Measurements from ENCODE around the gene TUBA3C.
"Not testable (repeated sequence)": the region's sequence is repeated elsewhere in the genome, so short reads cannot be mapped to it uniquely, and the experiment has no call there.

TUBA3C gene
- total RNA-seq = 0 reads per million in 3 experiments

DNA sequence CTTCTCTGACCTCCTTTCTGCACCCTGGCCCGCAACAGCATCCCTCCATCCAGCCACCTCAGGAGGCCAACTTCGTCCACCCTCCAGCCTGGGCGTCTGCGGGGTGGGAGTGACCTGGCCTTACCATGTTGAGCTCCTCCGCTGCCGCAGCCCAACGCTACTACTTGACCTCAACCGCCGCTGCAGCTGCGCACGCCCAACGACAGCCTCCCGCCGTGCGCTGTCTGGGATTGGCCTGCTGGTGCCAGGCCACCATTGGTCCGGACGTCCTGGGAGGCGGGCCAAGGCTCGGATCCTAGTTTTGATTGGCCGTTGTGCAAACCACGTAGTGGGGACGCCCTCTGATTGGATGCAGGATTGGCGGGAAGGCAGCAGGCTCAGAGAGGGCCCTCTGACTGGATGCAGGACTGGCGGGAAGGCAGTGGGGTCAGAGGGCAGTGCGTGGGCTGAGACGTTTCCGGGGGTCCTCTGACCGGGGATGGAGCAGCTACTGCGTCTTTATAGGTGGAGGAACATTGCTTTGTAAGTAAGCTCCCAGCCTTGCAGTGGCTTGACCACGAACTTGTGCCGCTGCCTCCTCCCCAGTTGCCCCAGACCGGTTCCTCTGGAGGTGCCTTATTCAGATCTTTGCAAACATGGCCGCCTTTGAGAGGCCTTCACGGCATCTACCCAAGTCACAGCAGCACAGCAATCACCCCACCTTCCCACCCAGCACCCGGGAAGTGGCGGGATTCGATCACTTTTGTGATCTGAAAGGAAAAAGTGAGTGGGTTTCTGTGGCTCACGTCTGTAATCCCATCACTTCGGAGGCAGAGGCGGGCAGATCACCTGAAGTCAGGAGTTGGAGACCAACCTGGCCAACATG is at the start of gene TUBA3C:
Gene TUBA3C, minus strand, starts transcription at position 204 of the 865 bp plus-strand sequence. Its CDS starts 77 bp downstream, at position 127.
- DNase-seq = no peak

DNA sequence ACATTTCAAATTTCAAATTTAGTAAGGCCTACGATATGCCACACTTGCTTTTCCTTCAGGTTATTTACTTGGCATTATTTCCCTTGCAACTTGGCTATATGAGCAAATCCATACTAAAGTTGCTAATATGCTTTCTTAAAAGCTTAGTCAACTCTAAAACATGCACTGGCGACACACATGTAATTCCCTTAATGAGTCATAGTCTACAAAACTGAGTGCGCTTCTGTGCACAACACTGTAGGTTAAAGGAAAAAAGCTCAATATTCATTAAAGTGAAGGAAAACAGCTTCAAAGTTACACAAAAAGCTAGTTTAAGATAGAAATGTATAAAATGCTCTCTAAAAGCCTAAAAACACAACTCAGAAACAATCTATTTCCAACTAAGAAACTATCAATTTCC is 25.8 kb upstream of the TUBA3C start:
- DNase-seq = not testable (repeated sequence)

DNA sequence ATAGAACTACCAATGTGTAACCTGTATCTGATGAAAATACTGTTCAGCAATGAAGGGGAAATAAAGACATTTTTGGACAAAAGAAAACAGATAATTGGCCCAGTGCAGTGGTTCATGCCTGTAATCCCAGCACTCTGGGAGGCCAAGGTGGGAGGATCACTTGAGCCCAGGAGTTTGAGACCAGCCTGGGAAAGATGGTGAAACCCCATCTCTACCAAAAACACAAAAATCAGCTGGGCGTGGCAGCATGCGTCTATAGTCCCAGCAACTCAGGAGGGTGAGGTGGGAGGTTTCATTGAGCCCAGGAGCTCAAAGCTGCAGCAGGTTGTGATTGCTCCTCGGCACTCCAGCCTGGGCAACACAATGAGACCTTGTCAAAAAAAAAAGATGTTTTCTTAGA is 11.0 kb upstream of the TUBA3C start:
- not testable (repeated sequence) for DNase-seq

DNA sequence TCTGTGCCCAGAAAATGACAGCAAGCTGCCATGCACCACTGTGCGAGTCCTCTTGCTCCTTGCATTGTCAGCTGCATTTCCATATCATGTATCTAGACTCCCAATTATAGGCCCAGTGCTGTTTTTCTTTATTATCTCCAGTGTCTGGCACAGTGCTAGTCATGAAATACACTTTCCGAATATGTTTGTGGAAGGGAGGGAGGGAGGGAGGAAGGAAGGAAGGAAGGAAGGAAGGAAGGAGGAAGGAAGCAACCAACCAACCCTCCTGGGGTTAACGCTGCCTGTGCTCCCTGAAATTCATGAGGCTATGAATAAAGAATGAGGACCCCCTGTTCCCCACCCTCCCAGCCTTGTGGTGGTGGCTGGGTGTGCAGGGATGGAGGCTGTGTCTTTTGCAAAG is 8.3 kb upstream of the TUBA3C start:
- DNase-seq = not testable (repeated sequence)

DNA sequence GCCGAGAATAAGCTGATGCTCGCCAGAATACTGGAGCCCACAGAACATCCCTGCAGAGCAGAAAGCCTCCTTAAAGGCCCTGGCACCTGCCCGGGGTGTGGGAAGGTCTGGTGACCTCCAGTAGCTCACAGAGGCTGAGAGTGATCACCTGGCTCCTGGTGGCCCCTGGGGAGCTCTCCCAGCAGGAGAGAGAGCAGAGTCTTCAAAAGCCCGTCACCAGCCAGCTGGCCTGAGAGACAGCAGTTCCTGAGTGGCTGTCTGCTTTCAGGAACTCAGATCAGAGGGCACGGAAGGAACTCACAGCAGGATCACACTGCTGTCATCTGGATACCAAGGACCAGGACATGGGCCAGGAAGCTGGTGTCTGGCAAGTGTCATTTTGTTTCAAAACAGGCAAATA is 7.7 kb upstream of the TUBA3C start:
- DNase-seq = not testable (repeated sequence)

DNA sequence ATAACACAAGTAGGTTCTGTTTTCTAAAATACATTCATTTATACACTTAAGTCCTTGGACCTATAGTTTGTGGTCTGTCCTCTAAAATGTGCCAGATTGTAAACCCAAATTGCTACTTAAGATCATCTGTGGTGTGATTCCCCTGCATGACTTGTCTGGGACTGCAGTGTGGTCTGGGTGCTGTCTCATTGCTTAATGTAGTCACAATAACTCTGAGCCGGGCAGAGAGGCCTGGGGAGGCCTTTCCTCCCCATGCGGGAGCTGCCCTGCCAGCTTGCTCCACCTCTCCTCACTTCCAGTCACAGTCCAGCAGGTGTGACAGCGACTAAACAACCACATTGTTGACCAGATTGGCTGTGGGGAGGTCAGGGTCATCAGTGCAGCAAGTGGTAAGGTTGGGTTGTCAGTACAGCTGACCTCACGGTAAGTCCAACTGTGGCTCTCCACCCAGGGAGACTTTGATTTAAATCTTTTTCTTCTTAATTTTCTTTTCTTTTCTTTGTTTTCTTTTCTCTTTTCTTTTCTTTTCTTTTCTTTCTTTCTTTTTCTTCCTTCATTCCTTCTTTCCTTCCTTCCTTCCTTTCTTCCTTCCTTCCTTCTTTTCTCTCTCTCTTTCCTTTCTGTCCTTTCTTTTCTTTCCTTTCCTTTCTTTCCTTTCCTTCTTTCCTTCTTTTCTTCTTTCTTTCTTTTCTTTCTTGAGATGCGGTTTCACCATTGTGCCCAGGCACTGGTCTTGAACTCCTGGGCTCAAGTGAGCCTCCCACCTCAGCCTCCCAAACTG is 4.4 kb upstream of the TUBA3C start:
- no peak for DNase-seq

DNA sequence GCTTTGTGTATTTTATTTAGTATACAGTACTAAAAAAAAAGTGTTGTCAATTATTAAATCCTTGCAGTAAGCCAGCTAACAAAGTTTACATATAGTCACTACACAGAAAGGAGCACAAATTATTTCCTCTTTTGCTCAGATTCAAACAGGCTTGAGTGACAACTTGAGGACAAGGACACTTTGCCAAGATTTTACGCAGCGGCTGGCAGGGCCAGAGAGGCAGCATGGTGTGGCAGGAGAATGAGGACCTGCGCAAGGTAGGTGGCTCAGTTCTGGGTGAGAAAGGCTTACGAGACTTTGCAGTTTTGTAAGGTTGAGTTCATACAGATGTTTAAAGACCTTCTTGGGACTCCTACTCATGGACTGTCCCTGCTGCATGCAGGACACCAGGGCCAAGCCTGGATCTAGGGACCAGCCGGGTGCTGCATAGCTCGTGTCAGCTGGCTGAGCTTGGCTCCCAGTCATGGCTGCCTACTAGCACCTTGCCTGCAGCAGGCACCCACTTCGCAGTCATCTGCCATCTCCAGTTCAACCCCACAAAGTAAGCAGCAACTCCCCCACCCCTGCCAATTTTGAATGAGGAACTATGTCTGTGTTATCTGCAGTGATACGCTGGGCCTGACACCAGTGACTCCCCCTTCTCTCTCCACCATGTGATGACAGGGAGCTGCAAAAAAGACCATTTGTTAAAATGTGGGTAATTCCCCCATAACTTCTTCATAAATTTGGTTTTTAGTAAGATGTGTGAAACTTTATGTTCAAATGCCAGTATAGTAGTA is 3.7 kb upstream of the TUBA3C start:
- DNase-seq = no peak

DNA sequence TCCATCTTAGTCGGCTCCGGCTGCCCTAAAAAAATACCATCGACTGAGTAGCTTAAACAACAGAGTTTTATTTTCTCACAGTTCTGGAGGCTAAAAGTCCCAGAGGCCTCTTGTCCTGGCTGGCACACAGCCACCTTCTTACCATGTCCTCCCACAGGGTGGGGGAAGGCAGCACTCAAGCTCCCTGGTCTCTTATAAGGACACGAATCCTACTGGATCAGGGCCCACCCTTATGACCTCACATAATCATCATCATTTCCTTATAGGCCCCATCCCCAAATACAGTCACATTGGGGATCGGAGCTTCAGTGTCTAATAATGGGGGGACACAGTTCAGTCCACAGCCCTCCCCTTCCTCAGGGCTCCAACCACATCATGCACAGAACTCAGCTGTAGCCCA is 2.6 kb upstream of the TUBA3C start:
- DNase-seq = no peak

DNA sequence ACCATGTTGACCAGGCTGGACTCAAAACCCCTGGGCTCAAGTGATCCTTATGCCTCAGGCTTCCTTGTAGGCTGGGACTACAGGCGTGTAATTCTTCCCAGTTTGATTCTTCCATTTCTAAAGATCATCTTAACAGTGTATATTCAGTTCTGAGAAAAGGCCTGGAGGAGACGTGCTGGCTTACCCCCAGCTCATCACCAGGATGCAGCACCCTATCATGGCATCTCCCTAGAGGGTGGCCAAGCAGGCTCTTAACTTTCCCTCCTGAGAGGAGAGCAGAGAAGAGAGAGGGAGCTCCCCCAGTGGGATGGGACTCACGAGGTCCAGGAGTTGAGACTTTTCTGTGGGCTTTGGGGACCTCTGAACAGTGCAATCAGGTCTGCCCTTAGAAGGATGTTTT is 2.1 kb upstream of the TUBA3C start:
- DNase-seq = no peak

DNA sequence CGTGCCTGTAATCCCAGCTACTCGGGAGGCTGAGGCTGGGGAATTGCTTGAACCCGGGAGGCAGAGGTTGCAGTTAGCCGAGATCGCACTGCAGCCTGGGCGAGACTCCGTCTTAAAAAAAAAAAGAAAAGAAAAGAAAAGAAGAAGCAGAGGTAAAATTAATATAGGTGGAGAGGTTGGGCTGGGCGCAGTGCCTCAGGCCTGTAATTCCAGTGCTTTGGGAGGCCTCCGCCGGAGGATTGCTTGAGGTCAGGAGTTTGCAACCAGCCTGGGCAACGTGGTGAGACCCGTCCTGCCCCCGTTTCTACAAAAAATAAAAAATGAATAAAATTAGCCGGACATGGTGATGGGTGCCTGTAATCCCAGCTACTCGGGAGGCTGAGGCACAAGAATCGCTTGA is 912 bp upstream of the TUBA3C start:
- no peak for DNase-seq

DNA sequence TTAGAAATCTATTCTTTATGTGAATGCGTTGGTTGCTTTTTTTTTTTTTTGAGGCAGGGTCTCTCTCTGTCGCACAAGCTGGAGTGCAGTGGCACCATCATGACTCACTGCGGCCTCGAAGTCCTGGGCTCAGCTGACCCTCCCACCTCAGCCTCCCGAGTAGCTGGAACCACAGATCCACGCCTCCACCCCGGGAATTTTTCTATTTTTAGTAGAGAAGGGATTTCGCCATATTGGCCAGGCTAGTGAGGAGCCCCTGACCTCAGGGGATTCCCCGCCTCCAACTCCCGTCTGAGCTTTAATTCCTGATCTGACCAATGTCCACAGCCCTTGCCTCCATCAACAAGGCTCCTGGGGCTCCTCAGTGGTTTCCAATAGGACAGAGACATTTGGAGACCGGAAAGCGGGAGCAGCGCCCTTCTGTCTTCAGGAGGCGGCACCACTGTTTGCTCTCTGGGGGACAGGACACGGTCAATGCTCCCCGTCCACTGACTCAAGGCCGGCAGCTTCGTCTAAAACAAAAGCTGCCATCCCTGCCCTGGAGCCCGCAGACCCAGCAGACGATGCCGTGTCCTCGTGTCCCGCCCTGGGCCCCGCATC is 503 bp downstream of the TUBA3C start:
- no peak for DNase-seq

DNA sequence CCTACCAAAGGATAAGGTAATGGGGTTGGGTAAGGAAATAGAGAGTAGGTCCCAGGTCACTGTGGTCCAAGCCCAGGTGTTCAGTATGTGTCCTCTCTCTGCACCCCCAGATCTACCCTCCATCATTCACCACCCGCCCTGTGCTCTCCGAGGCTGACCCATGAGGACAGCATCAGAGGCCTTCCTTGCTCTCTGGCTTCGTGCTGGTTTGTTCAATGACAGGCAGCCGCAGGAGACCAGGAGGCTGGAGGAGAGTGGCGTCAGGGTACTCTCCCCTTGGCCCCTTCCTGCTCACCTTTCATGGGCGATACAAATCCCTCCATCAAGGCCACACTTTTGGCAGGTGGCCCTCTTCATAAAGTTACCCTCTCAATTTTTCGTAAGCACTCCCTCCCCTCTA is 1.7 kb downstream of the TUBA3C start:
- no peak for DNase-seq

DNA sequence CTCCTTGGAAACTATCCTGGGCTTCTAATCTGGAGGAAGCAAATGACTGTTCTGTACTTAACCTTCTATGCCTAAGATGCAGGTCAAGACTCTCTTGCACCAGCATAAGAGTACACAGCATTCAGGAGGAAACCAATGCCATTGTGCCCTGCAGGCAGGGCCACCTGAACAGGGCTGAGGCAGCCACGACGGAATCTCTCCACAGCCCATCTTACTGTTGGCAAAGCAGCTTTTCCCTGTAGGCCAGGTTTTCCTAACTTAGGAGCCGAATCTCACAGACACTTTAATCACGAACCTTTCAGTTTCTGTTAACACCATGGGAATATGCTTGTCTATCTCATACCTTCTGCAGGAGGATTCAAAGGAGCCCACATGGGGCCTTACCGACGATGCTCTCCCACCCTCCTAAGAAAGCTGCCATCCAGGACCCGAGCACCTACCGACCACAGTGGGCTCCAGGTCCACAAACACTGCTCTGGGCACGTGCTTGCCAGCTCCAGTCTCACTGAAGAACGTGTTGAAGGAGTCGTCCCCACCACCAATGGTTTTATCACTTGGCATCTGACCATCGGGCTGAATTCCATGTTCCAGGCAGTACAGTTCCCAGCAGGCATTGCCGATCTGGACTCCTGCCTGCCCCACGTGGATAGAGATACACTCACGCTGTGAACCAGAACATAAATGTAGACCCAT is 2.6 kb downstream of the TUBA3C start:
- DNase-seq = no peak

DNA sequence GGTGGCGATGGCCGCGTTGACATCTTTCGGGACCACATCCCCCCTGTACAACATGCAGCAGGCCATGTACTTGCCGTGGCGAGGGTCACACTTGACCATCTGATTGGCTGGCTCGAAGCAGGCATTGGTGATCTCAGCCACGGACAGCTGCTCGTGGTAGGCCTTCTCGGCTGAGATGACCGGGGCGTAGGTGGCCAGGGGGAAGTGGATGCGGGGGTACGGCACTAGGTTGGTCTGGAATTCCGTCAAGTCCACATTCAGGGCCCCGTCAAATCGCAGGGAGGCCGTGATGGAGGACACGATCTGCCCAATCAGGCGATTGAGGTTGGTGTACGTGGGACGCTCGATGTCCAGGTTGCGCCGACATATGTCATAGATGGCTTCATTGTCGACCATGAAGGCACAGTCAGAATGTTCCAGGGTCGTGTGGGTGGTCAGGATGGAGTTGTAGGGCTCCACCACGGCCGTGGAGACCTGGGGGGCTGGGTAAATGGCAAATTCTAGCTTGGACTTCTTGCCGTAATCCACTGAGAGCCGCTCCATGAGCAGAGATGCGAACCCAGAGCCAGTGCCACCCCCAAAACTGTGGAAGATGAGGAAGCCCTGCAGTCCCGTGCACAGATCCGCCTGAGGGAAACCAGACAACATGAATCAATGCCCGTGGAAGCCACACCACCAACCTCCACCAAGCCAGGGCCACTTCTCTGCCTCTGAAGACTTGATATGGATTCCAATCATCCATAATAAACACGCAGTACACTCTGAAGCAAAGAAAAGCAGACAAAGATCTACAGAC is 4.4 kb downstream of the TUBA3C start:
- DNase-seq = not testable (repeated sequence)

DNA sequence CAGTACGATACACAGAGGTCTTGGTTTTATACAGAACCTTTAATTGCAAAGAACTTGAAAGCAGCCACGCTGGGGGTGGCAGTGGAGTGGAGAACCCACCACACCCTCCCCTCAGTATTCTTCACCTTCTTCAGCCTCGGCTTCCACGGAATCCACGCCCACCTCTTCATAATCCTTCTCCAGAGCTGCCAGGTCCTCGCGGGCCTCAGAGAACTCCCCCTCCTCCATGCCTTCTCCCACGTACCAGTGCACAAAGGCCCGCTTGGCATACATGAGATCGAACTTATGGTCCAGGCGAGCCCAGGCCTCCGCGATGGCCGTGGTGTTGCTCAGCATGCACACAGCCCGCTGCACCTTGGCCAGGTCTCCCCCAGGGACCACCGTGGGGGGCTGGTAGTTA is 7.9 kb downstream of the TUBA3C start:
- DNase-seq = no peak

DNA sequence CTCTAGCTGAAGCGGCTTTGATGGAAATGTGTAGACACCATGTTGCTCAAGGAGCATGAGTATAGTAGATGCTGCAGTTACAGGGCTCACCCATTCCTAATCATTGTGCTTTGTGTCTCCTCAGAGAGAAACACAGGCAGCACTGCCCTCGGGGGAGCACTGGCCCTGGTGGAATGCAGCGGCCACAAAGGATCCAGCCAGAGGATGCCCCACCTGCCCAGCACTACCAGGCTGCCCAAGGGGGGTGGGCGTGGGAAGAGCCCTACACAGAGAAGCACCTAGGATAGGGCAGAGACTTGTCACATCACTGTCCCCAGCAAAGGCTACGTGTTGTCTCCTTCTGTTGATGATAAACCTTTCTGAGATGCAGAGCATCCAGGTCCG is 9.0 kb downstream of the TUBA3C start:
- no peak for DNase-seq

DNA sequence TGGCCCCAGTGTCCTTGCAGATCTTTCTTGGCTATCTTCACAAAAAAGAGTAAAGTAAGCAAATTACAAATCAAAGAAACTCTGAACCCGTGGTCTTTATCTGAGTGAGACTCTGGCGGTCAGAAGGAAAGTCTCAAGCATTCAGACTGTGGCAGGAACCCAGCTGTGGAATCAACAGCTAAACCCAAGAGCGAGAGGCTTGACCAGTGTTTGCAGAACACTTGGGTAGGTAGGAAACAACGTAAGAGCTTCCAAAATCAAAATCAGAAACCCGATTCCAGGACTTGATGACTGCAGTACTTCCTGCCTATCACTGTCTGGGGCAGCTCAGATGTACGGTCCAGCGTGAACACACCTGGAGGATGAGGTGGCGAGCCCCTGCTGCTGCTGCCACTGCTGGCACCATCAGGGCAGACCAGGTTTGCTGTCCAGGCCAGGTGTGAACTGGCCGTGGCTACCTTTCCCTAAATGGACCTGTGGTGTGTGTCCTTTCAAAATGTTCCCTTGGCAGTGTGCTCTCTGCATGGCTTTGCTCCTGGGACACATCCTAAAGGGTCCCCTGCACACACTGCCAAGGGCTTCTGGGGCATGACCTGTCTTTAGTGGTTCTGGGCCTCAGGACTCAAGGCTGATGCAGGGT is 9.5 kb downstream of the TUBA3C start:
- no peak for DNase-seq

DNA sequence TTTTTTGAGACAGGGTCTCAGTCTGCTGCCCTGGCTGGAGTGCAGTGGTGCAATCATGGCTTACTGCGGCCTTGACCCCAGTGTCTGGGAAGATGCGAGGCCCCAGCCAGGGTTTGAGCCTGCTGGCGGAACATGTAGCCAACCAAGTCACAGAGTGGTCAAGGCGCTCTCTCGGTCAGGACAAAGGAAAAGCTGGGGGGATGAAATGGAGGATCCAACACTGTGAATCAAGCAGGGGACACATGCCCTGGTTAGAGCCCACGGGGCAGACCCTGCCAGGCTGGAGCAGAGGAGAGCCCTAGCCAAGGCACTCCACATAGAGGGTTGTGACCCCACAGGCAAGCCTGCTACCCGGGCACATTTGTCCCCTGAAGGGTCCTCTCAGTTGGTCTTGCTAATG is 10.1 kb downstream of the TUBA3C start:
- DNase-seq = no peak

DNA sequence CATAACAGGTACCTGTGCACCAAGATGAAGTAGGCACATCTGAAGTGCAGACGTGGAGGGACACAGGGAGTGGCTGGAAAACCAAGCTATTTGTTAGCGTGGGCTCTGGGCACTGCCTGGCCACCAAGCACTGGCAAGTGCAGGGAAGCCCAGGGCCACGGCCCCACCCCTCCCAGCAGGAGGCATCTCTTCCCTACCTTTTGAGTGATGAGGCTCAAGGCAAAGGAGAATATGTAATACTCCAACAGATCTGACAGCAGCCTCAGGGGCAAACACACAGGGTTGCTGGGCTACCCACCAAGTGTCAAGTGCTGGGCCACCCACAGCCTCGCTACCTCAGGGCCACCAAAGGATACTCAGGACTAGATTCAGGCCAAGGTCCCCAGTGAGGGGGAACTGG is 11.6 kb downstream of the TUBA3C start:
- no peak for DNase-seq

DNA sequence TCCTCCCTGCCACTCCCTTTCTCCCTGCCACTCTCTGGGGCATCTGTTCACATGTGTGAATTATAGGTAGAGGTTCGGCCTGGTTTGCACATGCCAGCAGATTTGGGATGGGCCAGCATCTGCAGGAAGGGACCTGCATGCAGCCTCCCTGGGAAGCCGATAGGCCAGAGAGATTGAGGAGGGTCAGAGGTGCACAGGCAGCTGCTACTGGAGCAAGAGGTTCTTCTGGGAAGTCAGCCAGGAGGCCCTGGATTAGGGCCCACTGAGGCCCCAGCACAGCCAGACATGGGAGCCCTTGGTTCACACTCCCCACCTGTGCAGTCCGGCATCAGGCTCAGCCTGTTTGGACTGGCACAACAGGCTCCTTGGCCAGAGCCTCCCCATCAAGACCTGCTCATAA is 12.1 kb downstream of the TUBA3C start:
- no peak for DNase-seq

DNA sequence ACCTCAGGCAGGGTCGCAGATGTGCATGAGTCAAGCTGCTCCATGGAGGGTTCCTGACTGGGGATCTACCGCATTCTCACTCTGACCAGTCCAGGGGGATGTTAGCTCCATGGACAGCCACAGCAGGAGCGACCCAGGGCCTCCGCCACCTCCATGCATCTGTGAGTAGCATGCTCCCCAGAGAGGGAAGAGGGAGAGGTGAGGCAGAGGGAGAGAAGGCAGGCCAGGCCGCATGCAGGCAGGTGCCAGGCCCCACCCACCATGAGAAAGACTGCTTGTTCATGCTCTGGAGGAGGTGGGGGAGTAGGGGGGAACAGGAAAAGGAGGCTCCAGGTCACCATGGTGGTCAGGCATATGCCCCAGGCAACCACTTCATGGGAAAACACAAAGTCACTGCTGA is 20.3 kb downstream of the TUBA3C start:
- DNase-seq = no peak
